K562 (cell line): ENCODE results near the gene IGFBPL1. TPM values are rescaled to one million over a fixed set of nuclear protein-coding genes. Genes with fewer than 3 reads are reported as not detected.
A peak's percentile ranks its signal among the peaks of the same experiment; 100 is the strongest.

Experiments used
- ATAC-seq: fragments of 200-7000 bp; cut with Tn5 transposase; 3 replicates; pipeline ENCODE4 v1.9.1; 2020; ENCODE audit warnings: moderate library complexity
- BruUV-seq: library from RNA; stranded (reverse); fragments of 400-500 nt; replicated peaks from 2 replicates; lab custom pipeline; 2021; lab: Mats Ljungman, UMichigan
- CTCF ChIA-PET: fragments of 300-600 bp; formaldehyde crosslinking; extraction: SDS; loops from one replicate; lab custom pipeline; 2021; ENCODE audit warnings: low intra/inter-chr PET ratio; lab: Yijun Ruan, JAX
- POLR2A ChIA-PET: fragments of 300-600, 350-650 bp; sonication (Branson Sonifier 250); formaldehyde crosslinking; extraction: SDS; loops from one replicate; lab custom pipeline; 2021; ENCODE audit warnings: antibody characterized with exemption, inconsistent platforms; lab: Yijun Ruan, JAX
- DNase-seq, 4 experiments: peaks; one replicate each; pipeline versions ENCODE4 v3.0.0 to v3.0.0-alpha.2; 2011 to 2018; ENCODE audit warnings: low spot score in 3 of 4, mixed read lengths in 3 of 4; ENCODE audit errors: extremely low read depth in 1 of 4
- FAIRE-seq: peaks from 2 replicates; lab custom pipeline; 2011; peaks lifted over from hg19 to GRCh38; lab: Jason Lieb, UNC
- H2AFZ ChIP-seq: 2 replicates; pipeline ENCODE4 v1.6.0; 2011; ENCODE audit warnings: low read depth, low read length, control low read depth, inconsistent platforms
- H3K27ac ChIP-seq: fragments of 200-600 bp; 3 replicates; pipeline ENCODE4 v1.8.0; 2011; ENCODE audit warnings: low read depth, mild to moderate bottlenecking, control low read depth, inconsistent platforms, low read length, moderate library complexity, mixed read lengths; ENCODE audit errors: extremely low read depth
- H3K27me3 ChIP-seq, 2 experiments: fragments of 300-600 bp in 1 of 2; 2 replicates in 1 of 2; 3 replicates in 1 of 2; pipeline versions ENCODE4 v1.6.0 to v1.8.0; 2011; ENCODE audit warnings: inconsistent platforms in 2 of 2, low read length in 2 of 2, mild to moderate bottlenecking in 1 of 2, mixed read lengths in 1 of 2, moderate library complexity in 1 of 2; ENCODE audit not compliant: control insufficient read depth in 2 of 2, insufficient read depth in 2 of 2
- H3K36me3 ChIP-seq: fragments of 300-600 bp; 3 replicates; pipeline ENCODE4 v1.8.0; 2011; ENCODE audit warnings: mild to moderate bottlenecking, low read length, inconsistent platforms; ENCODE audit not compliant: control insufficient read depth, insufficient read depth
- H3K4me1 ChIP-seq, 2 experiments: fragments of 200-600 bp in 1 of 2; replicated peaks in 1 of 2; 2 replicates in 1 of 2; 3 replicates in 1 of 2; pipeline versions ENCODE4 v1.5.1 to v1.8.0; 2011; ENCODE audit warnings: inconsistent platforms in 2 of 2, low read length in 2 of 2, mild to moderate bottlenecking in 1 of 2, mixed read lengths in 1 of 2, moderate library complexity in 1 of 2; ENCODE audit not compliant: control insufficient read depth in 2 of 2, insufficient read depth in 2 of 2
- H3K4me2 ChIP-seq: 2 replicates; pipeline ENCODE4 v1.6.1; 2011; ENCODE audit warnings: low read length, control low read depth, inconsistent platforms, mixed read lengths; ENCODE audit not compliant: insufficient read depth
- H3K4me3 ChIP-seq: fragments of 200-600 bp; sonication (generic), shearing (Covaris generic); 2 replicates; pipeline ENCODE4 v1.5.1; 2016; ENCODE audit warnings: control low read depth, inconsistent platforms
- H3K79me2 ChIP-seq: fragments of 200-600 bp; 3 replicates; pipeline ENCODE4 v1.8.0; 2011; ENCODE audit warnings: low read length, inconsistent platforms; ENCODE audit not compliant: control insufficient read depth, insufficient read depth
- H3K9ac ChIP-seq, 2 experiments: 2 replicates each; pipeline versions ENCODE4 v1.6.0 to v1.6.1; 2011; ENCODE audit warnings: low read depth in 2 of 2, low read length in 2 of 2, control low read depth in 1 of 2, inconsistent platforms in 1 of 2, mild to moderate bottlenecking in 1 of 2, mixed read lengths in 1 of 2; ENCODE audit not compliant: insufficient read depth in 1 of 2
- H3K9me1 ChIP-seq: one replicate; pipeline ENCODE4 v1.6.0; 2011; ENCODE audit warnings: inconsistent platforms, mild to moderate bottlenecking, low read length, moderate library complexity; ENCODE audit not compliant: control insufficient read depth, insufficient read depth
- H3K9me3 ChIP-seq: replicated peaks from 2 replicates; pipeline ENCODE4 v1.5.1; 2011; ENCODE audit warnings: low read depth, low read length, inconsistent platforms; ENCODE audit not compliant: control insufficient read depth, insufficient read depth
- H4K20me1 ChIP-seq: replicated peaks from 2 replicates; pipeline ENCODE4 v1.6.1; 2011; ENCODE audit warnings: low read length, inconsistent platforms, mixed read lengths; ENCODE audit not compliant: control insufficient read depth, insufficient read depth
- CXXC5 ChIP-seq: fragments of 250-450 bp; sonication (Bioruptor Pico); IDR thresholded peaks from 2 replicates; pipeline ENCODE4 v1.8.0; 2022; ENCODE audit warnings: inconsistent platforms, mild to moderate bottlenecking, moderate library complexity
- ELF4 ChIP-seq: fragments of 450-650 bp; formaldehyde crosslinking; IDR thresholded peaks from 2 replicates; pipeline ENCODE4 v1.4.0; 2022; ENCODE audit warnings: missing genetic modification characterization
- ETV5 ChIP-seq: sonication (generic); formaldehyde crosslinking; IDR thresholded peaks from 2 replicates; pipeline ENCODE4 v1.4.0; 2020; ENCODE audit warnings: low read depth, mild to moderate bottlenecking, missing genetic modification reagents
- EWSR1 ChIP-seq: fragments of 450-650 bp; IDR thresholded peaks from 2 replicates; pipeline ENCODE4 v1.6.1; 2018; ENCODE audit warnings: borderline replicate concordance, mild to moderate bottlenecking, low read depth, moderate library complexity; ENCODE audit not compliant: partially characterized antibody
- FOXJ3 ChIP-seq: sonication (generic); formaldehyde crosslinking; IDR thresholded peaks from 2 replicates; pipeline ENCODE4 v1.4.0; 2020; ENCODE audit warnings: mild to moderate bottlenecking, missing genetic modification reagents
- KAT7 ChIP-seq: sonication (generic); formaldehyde crosslinking; IDR thresholded peaks from 2 replicates; pipeline ENCODE4 v1.8.0; 2022; ENCODE audit warnings: missing genetic modification reagents, mild to moderate bottlenecking, borderline replicate concordance
- RBBP5 ChIP-seq: fragments of 200-600 bp; sonication (generic); IDR thresholded peaks from 2 replicates; pipeline ENCODE4 v1.6.1; 2012; ENCODE audit warnings: borderline replicate concordance, mild to moderate bottlenecking, low read length, control low read depth, inconsistent platforms; ENCODE audit not compliant: insufficient read depth, poor library complexity, severe bottlenecking
- SPI1 ChIP-seq: IDR thresholded peaks from 2 replicates; pipeline ENCODE4 v1.6.1; 2011; ENCODE audit warnings: low read depth, low read length, control low read depth, borderline replicate concordance
- TCF7 ChIP-seq: sonication (generic); IDR thresholded peaks from 2 replicates; pipeline ENCODE4 v1.6.1; 2016; ENCODE audit warnings: antibody characterized with exemption, borderline replicate concordance
- ZNF165 ChIP-seq: fragments of 250-450 bp; sonication (Bioruptor Pico); IDR thresholded peaks from 2 replicates; pipeline ENCODE4 v1.4.0; 2020; ENCODE audit warnings: borderline replicate concordance
- ZNF764 ChIP-seq: fragments of 250-450 bp; sonication (Bioruptor Pico); IDR thresholded peaks from 2 replicates; pipeline ENCODE4 v1.4.0; 2020; ENCODE audit warnings: low read depth, mild to moderate bottlenecking, moderate library complexity
- WGBS: fragments of 100-300 bp; shearing (Covaris generic); methylation state at CpG from one replicate; pipeline ENCODE4 v1.1.6; 2016; ENCODE audit warnings: low coverage, mixed read lengths; ENCODE audit not compliant: insufficient coverage; ENCODE audit errors: missing lambda C conversion rate; 5-methylcytosine and 5-hydroxymethylcytosine counted together
- in situ Hi-C: fragments of 300-500 bp; cut with MboI; formaldehyde crosslinking; loops from 4 replicates; pipeline ENCODE4 v1.15.0; 2018; ENCODE audit warnings: inconsistent platforms, mixed read lengths
- intact Hi-C: fragments of 100-400 bp; cut with micrococcal nuclease; formaldehyde crosslinking; loops from 2 replicates; pipeline ENCODE4 v1.14.2; 2022
- polyA plus RNA-seq, 8 experiments: library from polyadenylated mRNA; depleted of rRNA in 4 of 8; stranded (reverse) in 5 of 8; unstranded in 3 of 8; fragments of >200 nt; fragmentation: Nextera tagmentation in 2 of 8; fragmentation: Illumina TruSeq in 1 of 8; extraction: Ambion mirVana in 2 of 8; extraction: Trizol in 1 of 8; gene quantifications; 2 replicates each; pipeline versions ENCODE4 v1.2.1 to v1.2.3, GENCODE V29; 2011 to 2014; ENCODE audit warnings: inconsistent platforms in 1 of 8, missing spikeins in 1 of 8
- total RNA-seq, 7 experiments: library from RNA; depleted of rRNA in 6 of 7; stranded (reverse); fragments of >200 nt in 6 of 7; fragmentation: Illumina TruSeq in 2 of 7; extraction: Trizol in 2 of 7; gene quantifications; 2 replicates each; pipeline versions ENCODE4 v1.2.1 to v1.2.3, GENCODE V29; 2011 to 2021; ENCODE audit warnings: low replicate concordance in 1 of 7
- TF ChIP-seq, protein P1 (sequence below): sonication (generic); formaldehyde crosslinking; IDR thresholded peaks from 2 replicates; pipeline ENCODE4 v1.8.0; 2022; ENCODE audit warnings: mild to moderate bottlenecking, missing genetic modification reagents
- TF ChIP-seq, protein P2 (sequence below): sonication (generic); IDR thresholded peaks from 2 replicates; pipeline ENCODE4 v1.6.1; 2016

The IGFBPL1 gene
- total and polyA plus RNA-seq, 9 of the 15 experiments (the other 6 are each of a cell fraction or from before 2014, with no cell fraction given) = not detected

DNA sequence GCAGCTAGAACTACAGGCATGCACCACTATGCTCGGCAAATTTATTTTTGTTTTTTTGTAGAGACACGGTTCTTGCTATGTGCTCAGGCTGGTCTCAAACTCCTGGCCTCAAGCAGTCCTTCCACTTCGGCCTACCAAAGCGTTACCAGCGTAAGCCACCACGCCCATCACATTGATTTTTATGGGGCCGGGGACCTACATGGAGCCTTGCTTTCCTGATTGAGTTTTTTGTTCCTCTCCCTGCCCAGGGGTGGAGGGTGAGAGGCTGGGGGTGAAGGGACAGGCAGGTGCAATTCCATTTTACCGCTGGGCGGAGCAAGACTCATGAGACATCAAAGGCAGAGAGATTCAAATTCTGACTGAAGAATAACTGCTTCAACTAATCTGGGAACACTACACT, 29.8 kb downstream of the IGFBPL1 start:
- in situ Hi-C loops = no loop called here
- 89% methylated on average over 9 of the region's 9 CpGs for WGBS

More for the DNA sequence above, 29.8 kb downstream of the IGFBPL1 start:
- Histone ChIP-seq H3K4me2 (no peak overlapping the region), H4K20me1 (peaks cover 3% of the 10 kb centered on the region; the same call in 1 of the 2 replicates), H2AFZ (no peak overlapping the region), H3K27me3 (no peaks in the 10 kb centered on the region), H3K36me3 (peaks cover 46% of the 10 kb centered on the region; the same call in 2 of the 3 replicates), H3K27ac (no peak overlapping the region), H3K9me3 (no peaks in the 10 kb centered on the region), H3K9me1 (no peaks in the 10 kb centered on the region), H3K9ac (peak overlapping the region in 1 of 2 experiments; percentile 53; a peak in 1 of 4 replicates), H3K79me2 (peaks cover 31% of the 10 kb centered on the region), H3K4me3 (no peak overlapping the region), H3K4me1 (peaks cover 32 to 47% of the 10 kb centered on the region in 2 experiments)
- TF ChIP-seq, protein P1, sequence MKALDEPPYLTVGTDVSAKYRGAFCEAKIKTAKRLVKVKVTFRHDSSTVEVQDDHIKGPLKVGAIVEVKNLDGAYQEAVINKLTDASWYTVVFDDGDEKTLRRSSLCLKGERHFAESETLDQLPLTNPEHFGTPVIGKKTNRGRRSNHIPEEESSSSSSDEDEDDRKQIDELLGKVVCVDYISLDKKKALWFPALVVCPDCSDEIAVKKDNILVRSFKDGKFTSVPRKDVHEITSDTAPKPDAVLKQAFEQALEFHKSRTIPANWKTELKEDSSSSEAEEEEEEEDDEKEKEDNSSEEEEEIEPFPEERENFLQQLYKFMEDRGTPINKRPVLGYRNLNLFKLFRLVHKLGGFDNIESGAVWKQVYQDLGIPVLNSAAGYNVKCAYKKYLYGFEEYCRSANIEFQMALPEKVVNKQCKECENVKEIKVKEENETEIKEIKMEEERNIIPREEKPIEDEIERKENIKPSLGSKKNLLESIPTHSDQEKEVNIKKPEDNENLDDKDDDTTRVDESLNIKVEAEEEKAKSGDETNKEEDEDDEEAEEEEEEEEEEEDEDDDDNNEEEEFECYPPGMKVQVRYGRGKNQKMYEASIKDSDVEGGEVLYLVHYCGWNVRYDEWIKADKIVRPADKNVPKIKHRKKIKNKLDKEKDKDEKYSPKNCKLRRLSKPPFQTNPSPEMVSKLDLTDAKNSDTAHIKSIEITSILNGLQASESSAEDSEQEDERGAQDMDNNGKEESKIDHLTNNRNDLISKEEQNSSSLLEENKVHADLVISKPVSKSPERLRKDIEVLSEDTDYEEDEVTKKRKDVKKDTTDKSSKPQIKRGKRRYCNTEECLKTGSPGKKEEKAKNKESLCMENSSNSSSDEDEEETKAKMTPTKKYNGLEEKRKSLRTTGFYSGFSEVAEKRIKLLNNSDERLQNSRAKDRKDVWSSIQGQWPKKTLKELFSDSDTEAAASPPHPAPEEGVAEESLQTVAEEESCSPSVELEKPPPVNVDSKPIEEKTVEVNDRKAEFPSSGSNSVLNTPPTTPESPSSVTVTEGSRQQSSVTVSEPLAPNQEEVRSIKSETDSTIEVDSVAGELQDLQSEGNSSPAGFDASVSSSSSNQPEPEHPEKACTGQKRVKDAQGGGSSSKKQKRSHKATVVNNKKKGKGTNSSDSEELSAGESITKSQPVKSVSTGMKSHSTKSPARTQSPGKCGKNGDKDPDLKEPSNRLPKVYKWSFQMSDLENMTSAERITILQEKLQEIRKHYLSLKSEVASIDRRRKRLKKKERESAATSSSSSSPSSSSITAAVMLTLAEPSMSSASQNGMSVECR = no peak
- TF ChIP-seq EWSR1 (no peak), ZNF165 (CRISPR knock-in tag) (no peak), CXXC5 (CRISPR knock-in tag) (no peak), TCF7 (no peak), ETV5 (CRISPR knock-in tag) (no peak), FOXJ3 (no peak), SPI1 (no peak), KAT7 (CRISPR knock-in tag) (no peak), RBBP5 (no peak), ELF4 (no peak), ZNF764 (no peak)
- TF ChIP-seq, protein P2, sequence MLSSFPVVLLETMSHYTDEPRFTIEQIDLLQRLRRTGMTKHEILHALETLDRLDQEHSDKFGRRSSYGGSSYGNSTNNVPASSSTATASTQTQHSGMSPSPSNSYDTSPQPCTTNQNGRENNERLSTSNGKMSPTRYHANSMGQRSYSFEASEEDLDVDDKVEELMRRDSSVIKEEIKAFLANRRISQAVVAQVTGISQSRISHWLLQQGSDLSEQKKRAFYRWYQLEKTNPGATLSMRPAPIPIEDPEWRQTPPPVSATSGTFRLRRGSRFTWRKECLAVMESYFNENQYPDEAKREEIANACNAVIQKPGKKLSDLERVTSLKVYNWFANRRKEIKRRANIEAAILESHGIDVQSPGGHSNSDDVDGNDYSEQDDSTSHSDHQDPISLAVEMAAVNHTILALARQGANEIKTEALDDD = no peak
- FAIRE-seq (no peak), ATAC-seq (no peak), DNase-seq (no peak)
- ChIA-PET POLR2A (no interaction called here), CTCF (no interaction called here)
- BruUV-seq = no TSS peak
- intact Hi-C loops = no loop called here
